GM12891 (cell line): ENCODE results near the gene DYDC1.

ENCODE experiments used
- POLR2A ChIP-seq: IDR thresholded peaks from 2 replicates; pipeline ENCODE4 v1.6.1; 2011; ENCODE audit warnings: low read depth, low read length, control low read depth
- POLR2AphosphoS5 ChIP-seq: IDR thresholded peaks from 2 replicates; pipeline ENCODE4 v1.6.1; 2011; ENCODE audit warnings: low read depth, low read length, control low read depth
- SPI1 ChIP-seq: IDR thresholded peaks from 2 replicates; pipeline ENCODE4 v1.6.1; 2011; ENCODE audit warnings: low read depth, low read length, control low read depth
- TAF1 ChIP-seq: IDR thresholded peaks from 2 replicates; pipeline ENCODE4 v1.6.1; 2011; ENCODE audit warnings: low read depth, low read length, control low read depth

DNA sequence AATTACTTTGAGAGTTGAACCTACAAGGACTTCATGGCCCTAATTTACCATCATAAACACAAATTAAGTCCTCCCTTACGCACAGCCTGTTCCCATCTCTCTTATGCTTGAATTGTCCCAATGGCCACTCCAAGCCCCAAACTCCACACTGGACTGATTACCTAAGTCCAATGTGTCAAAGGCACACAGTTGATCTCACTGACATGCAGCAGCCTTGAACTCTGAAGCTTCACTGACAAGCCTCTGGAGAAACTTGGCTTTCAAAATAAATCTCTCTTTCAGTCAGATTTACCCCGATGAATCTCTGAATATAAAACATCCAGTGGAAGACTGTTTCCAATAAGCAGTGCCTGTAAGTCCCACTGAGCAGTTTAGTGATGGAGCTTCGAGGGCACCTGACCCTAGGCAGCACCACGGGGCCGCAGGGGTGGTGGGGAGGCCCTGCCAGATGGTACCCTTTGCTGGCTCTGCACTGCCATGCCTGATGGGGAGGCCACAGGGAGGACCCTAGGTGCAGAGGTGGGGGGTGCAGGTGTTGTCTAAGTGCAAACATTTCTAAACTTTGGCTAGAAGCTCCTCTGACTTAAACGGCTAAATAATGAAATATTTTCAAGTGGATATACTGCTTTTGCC is 63.8 kb downstream of the DYDC1 start:
- TF ChIP-seq POLR2A (no peak), POLR2AphosphoS5 (no peak), TAF1 (no peak), SPI1 (no peak)
